ENCODE data around the gene STK25. TPM values are rescaled to one million over a fixed set of nuclear protein-coding genes. Genes with fewer than 3 reads are reported as not detected.

STK25 gene
- total and polyA plus RNA-seq, 2 of the 8 experiments (the other 6 are each of a cell fraction or from before 2014, with no cell fraction given), result 159 to 546 TPM

GRCh38 chr2:241532168-241532567, 23.8 kb upstream of the STK25 start (continued):
- TF ChIP-seq ATF3 (IDR thresholded peaks at IDR 0.05; ENCODE audit: insufficient read depth, low read depth, low read length) (no peak), CTCF (IDR thresholded peaks at IDR 0.05; ENCODE audit: control extremely low read depth in 1 of 3, insufficient read depth in 1 of 3, low read depth in 1 of 3, low read length in 3 of 3) (no peak), POLR2A (IDR thresholded peaks at IDR 0.05; ENCODE audit: control extremely low read depth in 1 of 2, low read depth in 2 of 2, low read length in 2 of 2) (no peak), KDM5A (IDR thresholded peaks at IDR 0.05; ENCODE audit: low read length) (no peak), CHD1 (IDR thresholded peaks at IDR 0.05; ENCODE audit: low read depth, low read length) (no peak), TCF12 (IDR thresholded peaks at IDR 0.05; ENCODE audit: low read depth, low read length) (no peak)
